Activated T-cell treated with anti-CD3 and anti-CD28 coated beads, Interleukin-2, amount 50 U/mL, for 4 hours (primary cell): ENCODE results near the gene PAQR3. TPM values are rescaled to one million over a fixed set of nuclear protein-coding genes. Genes with fewer than 3 reads are reported as not detected.

ENCODE experiments used
- ATAC-seq, 2 donors: fragments of 200-7000 bp; cut with Tn5 transposase; one replicate each; pipeline ENCODE4 v1.10.0; 2021
- DNase-seq: peaks from one replicate; pipeline ENCODE4 v3.0.0-alpha.2; 2020
- H3K27me3 Mint-ChIP-seq: one replicate; pipeline ENCODE4 v1.8.0; 2021; ENCODE audit warnings: low read depth, mixed read lengths
- H3K36me3 Mint-ChIP-seq: one replicate; pipeline ENCODE4 v1.8.0; 2022; ENCODE audit warnings: mixed read lengths; ENCODE audit not compliant: insufficient read depth
- H3K4me1 Mint-ChIP-seq: one replicate; pipeline ENCODE4 v1.8.0; 2021; ENCODE audit warnings: low read depth, mixed read lengths
- H3K4me3 Mint-ChIP-seq: one replicate; pipeline ENCODE4 v1.8.0; 2021; ENCODE audit warnings: mild to moderate bottlenecking, moderate library complexity, mixed read lengths
- H3K9me3 Mint-ChIP-seq: one replicate; pipeline ENCODE4 v1.8.0; 2021; ENCODE audit warnings: mixed read lengths
- total RNA-seq, 3 donors: library from RNA; stranded (reverse); gene quantifications; one replicate each; pipeline ENCODE4 v1.2.1, GENCODE V29; 2021

PAQR3 gene
- total RNA-seq, result 10 to 100 TPM; 10.1 to 12.9 (median 10.2) TPM

GRCh38 chr4:78938868-78939666 lies at the start of gene PAQR3:
PAQR3 (minus strand) TSS chr4:78939438; CDS start chr4:78939224, 214 bp downstream.
- Mint-ChIP-seq H3K4me1 (peaks cover 43% of the 10 kb centered on the region), H3K27me3 (peaks cover 12% of the 10 kb centered on the region), H3K9me3 (no peaks in the 10 kb centered on the region), H3K4me3 (peak within 1 kb of the TSS; percentile 98), H3K36me3 (peaks cover 5% of the 10 kb centered on the region)
- DNase-seq (peak; percentile 83), ATAC-seq (peak; percentile 98 to 99)

- no peak for DNase-seq
- H3K4me1 Mint-ChIP-seq, result no peaks in the 10 kb centered on the region
- no peaks in the 10 kb centered on the region for H3K9me3 Mint-ChIP-seq
- no peak overlapping the region for H3K4me3 Mint-ChIP-seq
- ATAC-seq, result no peak
- H3K36me3 Mint-ChIP-seq, result no peaks in the 10 kb centered on the region
- peaks cover 20% of the 10 kb centered on the region for H3K27me3 Mint-ChIP-seq
Observed at GRCh38 chr4:78987683-78988082, 48.4 kb upstream of the PAQR3 start.

- Mint-ChIP-seq H3K4me1 (no peaks in the 10 kb centered on the region), H3K4me3 (no peak overlapping the region), H3K9me3 (no peaks in the 10 kb centered on the region)
Observed at GRCh38 chr4:78984593-78984992, 45.4 kb upstream of the PAQR3 start.

GRCh38 chr4:78975865-78976264 lies 36.6 kb upstream of the PAQR3 start:
- ATAC-seq (no peak), DNase-seq (no peak)
- no peaks in the 10 kb centered on the region for H3K4me1 Mint-ChIP-seq
- no peak overlapping the region for H3K4me3 Mint-ChIP-seq
- no peaks in the 10 kb centered on the region for H3K9me3 Mint-ChIP-seq
- peaks cover 2% of the 10 kb centered on the region for H3K36me3 Mint-ChIP-seq
- peaks cover 10% of the 10 kb centered on the region for H3K27me3 Mint-ChIP-seq

More at GRCh38 chr4:78984593-78984992, 45.4 kb upstream of the PAQR3 start:
- no peak for DNase-seq
- H3K36me3 Mint-ChIP-seq, result no peaks in the 10 kb centered on the region
- H3K27me3 Mint-ChIP-seq, result peaks cover 32% of the 10 kb centered on the region
- ATAC-seq, result no peak

- no peaks in the 10 kb centered on the region for H3K9me3 Mint-ChIP-seq
- ATAC-seq, result no peak
- no peaks in the 10 kb centered on the region for H3K4me1 Mint-ChIP-seq
- DNase-seq, result no peak
- no peak overlapping the region for H3K4me3 Mint-ChIP-seq
- H3K36me3 Mint-ChIP-seq, result peaks cover 4% of the 10 kb centered on the region
- H3K27me3 Mint-ChIP-seq, result peaks cover 7% of the 10 kb centered on the region
Observed at GRCh38 chr4:78971776-78972175, 32.5 kb upstream of the PAQR3 start.

- DNase-seq, result no peak
- Mint-ChIP-seq H3K36me3 (peaks cover 4% of the 10 kb centered on the region), H3K4me1 (no peaks in the 10 kb centered on the region), H3K4me3 (no peak overlapping the region), H3K27me3 (peaks cover 7% of the 10 kb centered on the region), H3K9me3 (no peaks in the 10 kb centered on the region)
- ATAC-seq, result no peak
Observed at GRCh38 chr4:78971326-78971725, 32.1 kb upstream of the PAQR3 start.

GRCh38 chr4:78962597-78963115 lies 23.4 kb upstream of the PAQR3 start:
- no peak for DNase-seq
- no peaks in the 10 kb centered on the region for H3K9me3 Mint-ChIP-seq
- H3K36me3 Mint-ChIP-seq, result peaks cover 2% of the 10 kb centered on the region
- H3K4me3 Mint-ChIP-seq, result no peak overlapping the region
- H3K27me3 Mint-ChIP-seq, result peaks cover 1% of the 10 kb centered on the region
- no peak for ATAC-seq
- no peaks in the 10 kb centered on the region for H3K4me1 Mint-ChIP-seq

- no peaks in the 10 kb centered on the region for H3K4me1 Mint-ChIP-seq
- peaks cover 1% of the 10 kb centered on the region for H3K27me3 Mint-ChIP-seq
- ATAC-seq (no peak), DNase-seq (no peak)
- H3K4me3 Mint-ChIP-seq, result no peak overlapping the region
- no peaks in the 10 kb centered on the region for H3K36me3 Mint-ChIP-seq
- H3K9me3 Mint-ChIP-seq, result no peaks in the 10 kb centered on the region
Observed at GRCh38 chr4:78960926-78961325, 21.7 kb upstream of the PAQR3 start.

GRCh38 chr4:78956975-78957374 lies 17.7 kb upstream of the PAQR3 start:
- ATAC-seq (no peak), DNase-seq (no peak)
- no peaks in the 10 kb centered on the region for H3K9me3 Mint-ChIP-seq
- H3K4me1 Mint-ChIP-seq, result no peaks in the 10 kb centered on the region
- H3K36me3 Mint-ChIP-seq, result no peaks in the 10 kb centered on the region
- no peak overlapping the region for H3K4me3 Mint-ChIP-seq
- peaks cover 1% of the 10 kb centered on the region for H3K27me3 Mint-ChIP-seq

- no peak for DNase-seq
- no peaks in the 10 kb centered on the region for H3K36me3 Mint-ChIP-seq
- H3K27me3 Mint-ChIP-seq, result peaks cover 7% of the 10 kb centered on the region
- H3K9me3 Mint-ChIP-seq, result no peaks in the 10 kb centered on the region
- H3K4me1 Mint-ChIP-seq, result no peaks in the 10 kb centered on the region
- no peak for ATAC-seq
- H3K4me3 Mint-ChIP-seq, result no peak overlapping the region
Observed at GRCh38 chr4:78953769-78954666, 14.8 kb upstream of the PAQR3 start.

- Mint-ChIP-seq H3K9me3 (no peaks in the 10 kb centered on the region), H3K36me3 (no peaks in the 10 kb centered on the region), H3K27me3 (peaks cover 6% of the 10 kb centered on the region), H3K4me1 (no peaks in the 10 kb centered on the region), H3K4me3 (no peak overlapping the region)
- ATAC-seq, result no peak
- no peak for DNase-seq
Observed at GRCh38 chr4:78953231-78953630, 14.0 kb upstream of the PAQR3 start.

GRCh38 chr4:78951862-78952472 lies 12.7 kb upstream of the PAQR3 start:
- Mint-ChIP-seq H3K9me3 (no peaks in the 10 kb centered on the region), H3K4me1 (no peaks in the 10 kb centered on the region), H3K27me3 (peaks cover 17% of the 10 kb centered on the region), H3K36me3 (no peaks in the 10 kb centered on the region), H3K4me3 (no peak overlapping the region)
- peak; percentile 15 for DNase-seq
- ATAC-seq, result peak in 1 of 2 donors; percentile 30

GRCh38 chr4:78949735-78950134 lies 10.5 kb upstream of the PAQR3 start:
- DNase-seq (no peak), ATAC-seq (no peak)
- Mint-ChIP-seq H3K9me3 (no peaks in the 10 kb centered on the region), H3K4me3 (no peak overlapping the region), H3K36me3 (no peaks in the 10 kb centered on the region), H3K27me3 (peaks cover 39% of the 10 kb centered on the region), H3K4me1 (peaks cover 3% of the 10 kb centered on the region)

GRCh38 chr4:78945651-78946179 lies 6.5 kb upstream of the PAQR3 start:
- H3K4me1 Mint-ChIP-seq, result peaks cover 4% of the 10 kb centered on the region
- no peak for DNase-seq
- peak; percentile 80 to 84 for ATAC-seq
- peaks cover 49% of the 10 kb centered on the region for H3K27me3 Mint-ChIP-seq
- no peaks in the 10 kb centered on the region for H3K36me3 Mint-ChIP-seq
- H3K9me3 Mint-ChIP-seq, result no peaks in the 10 kb centered on the region
- H3K4me3 Mint-ChIP-seq, result no peak overlapping the region
